Measurements from ENCODE around the gene TMEM131. TPM values are rescaled to one million over a fixed set of nuclear protein-coding genes. Genes with fewer than 3 reads are reported as not detected.

The TMEM131 gene
- total RNA-seq, 1 experiment from 2014 or later: 29.2 TPM

DNA sequence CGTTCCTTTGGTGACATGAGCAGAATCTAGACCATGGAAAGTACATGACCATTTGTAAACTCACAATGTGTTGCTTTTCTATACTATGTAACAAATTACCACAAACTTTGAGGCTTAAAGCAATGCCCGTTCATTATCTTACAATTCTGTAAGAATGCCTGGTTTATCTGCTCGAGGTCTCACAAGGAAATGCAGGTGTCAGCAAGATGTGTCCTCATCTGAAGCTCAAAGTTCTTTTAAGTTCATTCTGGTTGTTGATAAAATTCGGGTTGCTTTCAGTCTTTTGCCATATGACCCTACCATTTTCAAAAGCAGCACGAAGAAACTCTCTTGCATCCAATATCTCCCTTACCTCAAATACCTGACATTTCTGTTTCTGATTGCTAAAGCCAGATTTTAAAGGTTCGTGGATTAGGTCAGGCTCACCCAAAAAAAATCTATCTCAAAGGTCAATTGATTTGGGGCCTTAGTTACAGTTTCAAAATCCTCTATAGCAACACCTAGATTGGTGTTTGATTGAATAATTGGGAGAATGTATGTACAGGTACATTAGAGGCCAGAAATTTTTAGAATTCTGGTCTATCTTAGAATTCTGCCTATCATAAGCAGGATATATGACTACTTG is 125.9 kb downstream of the TMEM131 start:
- TF ChIP-seq, protein P1, sequence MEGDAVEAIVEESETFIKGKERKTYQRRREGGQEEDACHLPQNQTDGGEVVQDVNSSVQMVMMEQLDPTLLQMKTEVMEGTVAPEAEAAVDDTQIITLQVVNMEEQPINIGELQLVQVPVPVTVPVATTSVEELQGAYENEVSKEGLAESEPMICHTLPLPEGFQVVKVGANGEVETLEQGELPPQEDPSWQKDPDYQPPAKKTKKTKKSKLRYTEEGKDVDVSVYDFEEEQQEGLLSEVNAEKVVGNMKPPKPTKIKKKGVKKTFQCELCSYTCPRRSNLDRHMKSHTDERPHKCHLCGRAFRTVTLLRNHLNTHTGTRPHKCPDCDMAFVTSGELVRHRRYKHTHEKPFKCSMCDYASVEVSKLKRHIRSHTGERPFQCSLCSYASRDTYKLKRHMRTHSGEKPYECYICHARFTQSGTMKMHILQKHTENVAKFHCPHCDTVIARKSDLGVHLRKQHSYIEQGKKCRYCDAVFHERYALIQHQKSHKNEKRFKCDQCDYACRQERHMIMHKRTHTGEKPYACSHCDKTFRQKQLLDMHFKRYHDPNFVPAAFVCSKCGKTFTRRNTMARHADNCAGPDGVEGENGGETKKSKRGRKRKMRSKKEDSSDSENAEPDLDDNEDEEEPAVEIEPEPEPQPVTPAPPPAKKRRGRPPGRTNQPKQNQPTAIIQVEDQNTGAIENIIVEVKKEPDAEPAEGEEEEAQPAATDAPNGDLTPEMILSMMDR (IDR thresholded peaks at IDR 0.05; ENCODE audit: unreplicated experiment): no peak
- CTCF ChIA-PET: interaction anchor here (0.9 to 1.2 kb wide), 2 partner anchors 17 to 55 kb away, joined by 3 to 8 read pairs; no protein-coding TSS in a partner anchor
- Mint-ChIP-seq H3K27ac (ENCODE audit: unreplicated experiment) (peak overlapping the region; percentile 48), H3K9me3 (ENCODE audit: low read depth, unreplicated experiment) (peaks cover 3% of the 10 kb centered on the region), H3K27me3 (ENCODE audit: unreplicated experiment) (no peaks in the 10 kb centered on the region), H3K4me1 (ENCODE audit: low read depth, unreplicated experiment) (peaks cover 33% of the 10 kb centered on the region), H3K36me3 (ENCODE audit: insufficient read depth, unreplicated experiment) (peaks cover 4% of the 10 kb centered on the region), H3K4me3 (ENCODE audit: low read depth, unreplicated experiment) (no peak overlapping the region)
- intact Hi-C loops (cut with micrococcal nuclease; ENCODE audit: unreplicated experiment): no loop called here
- no peak for DNase-seq
- no TSS peak for BruUV-seq (replicated peaks)

DNA sequence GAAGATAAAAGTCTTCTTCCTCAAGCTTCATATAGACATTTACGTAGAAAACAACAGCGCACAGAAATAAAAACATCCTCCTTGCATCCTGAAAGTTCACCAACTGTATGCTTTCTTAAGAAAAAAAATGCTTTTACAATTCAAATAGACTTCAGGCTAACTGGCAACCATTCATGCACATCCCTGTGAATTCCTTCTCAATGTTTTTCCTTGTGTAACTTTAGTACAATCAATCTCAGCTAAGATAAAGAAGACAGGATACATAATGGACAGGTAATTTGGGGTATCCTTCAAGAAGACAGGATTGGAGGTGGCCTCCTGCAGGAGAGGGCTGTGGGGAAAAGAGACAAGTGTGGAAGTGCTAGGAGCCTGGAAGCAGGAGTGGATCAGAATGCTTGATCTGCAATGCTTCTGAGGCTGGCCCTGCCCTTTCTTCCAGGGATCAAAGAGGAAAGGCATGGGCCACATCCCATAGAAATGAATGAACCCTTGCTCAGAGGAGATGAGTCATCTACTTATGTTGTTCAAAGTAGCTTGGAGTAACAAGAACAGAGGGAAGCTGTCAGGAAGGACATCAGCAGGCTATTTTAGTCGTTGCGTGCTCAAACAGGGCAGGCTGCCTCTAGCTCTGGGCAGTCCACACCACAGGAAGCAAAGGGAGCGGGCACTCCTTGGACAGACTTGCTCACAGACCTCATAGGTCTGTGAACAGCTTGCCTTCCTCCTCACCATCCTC is 126.6 kb downstream of the TMEM131 start:
- TF ChIP-seq, protein P1 (IDR thresholded peaks at IDR 0.05; ENCODE audit: unreplicated experiment): no peak
- Mint-ChIP-seq H3K9me3 (ENCODE audit: low read depth, unreplicated experiment) (peaks cover 3% of the 10 kb centered on the region), H3K36me3 (ENCODE audit: insufficient read depth, unreplicated experiment) (peaks cover 4% of the 10 kb centered on the region), H3K4me1 (ENCODE audit: low read depth, unreplicated experiment) (peaks cover 33% of the 10 kb centered on the region), H3K27me3 (ENCODE audit: unreplicated experiment) (no peaks in the 10 kb centered on the region), H3K27ac (ENCODE audit: unreplicated experiment) (peak overlapping the region; percentile 48), H3K4me3 (ENCODE audit: low read depth, unreplicated experiment) (no peak overlapping the region)
- CTCF ChIA-PET: interaction anchor here (0.9 kb wide), 1 partner anchor 16 kb away, joined by 8 read pairs; no protein-coding TSS in a partner anchor
- DNase-seq: peak; percentile 36
- BruUV-seq (replicated peaks): no TSS peak
- intact Hi-C loops (cut with micrococcal nuclease; ENCODE audit: unreplicated experiment): no loop called here

DNA sequence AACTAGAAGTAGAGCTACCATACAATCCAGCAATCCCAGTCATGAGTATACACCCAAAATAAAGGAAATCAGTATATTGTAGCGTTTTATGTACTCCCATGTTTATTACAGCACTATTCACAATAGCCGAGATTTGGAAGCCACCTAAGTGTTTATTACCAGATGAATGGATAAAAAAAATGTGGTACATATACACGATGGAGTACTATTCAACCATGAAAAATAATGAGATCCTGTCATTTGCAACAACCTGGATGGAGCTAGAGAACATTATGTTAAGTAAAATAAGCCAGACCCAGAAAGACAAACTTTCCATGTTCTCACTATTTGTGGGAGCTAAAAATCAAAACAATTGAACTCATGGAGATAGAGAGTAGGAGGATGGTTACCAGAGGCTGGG is 131.9 kb downstream of the TMEM131 start:
- intact Hi-C loops (cut with micrococcal nuclease; ENCODE audit: unreplicated experiment): no loop called here
- peaks cover 3% of the 10 kb centered on the region for H3K9me3 Mint-ChIP-seq (ENCODE audit: low read depth, unreplicated experiment)
- CTCF ChIA-PET: interaction anchor here (0.6 kb wide), 1 partner anchor 651 kb away, joined by 3 read pairs; no protein-coding TSS in a partner anchor
- peaks cover 3% of the 10 kb centered on the region for H3K4me1 Mint-ChIP-seq (ENCODE audit: low read depth, unreplicated experiment)
- no peak for DNase-seq
- H3K36me3 Mint-ChIP-seq (ENCODE audit: insufficient read depth, unreplicated experiment): no peaks in the 10 kb centered on the region
- TF ChIP-seq, protein P1 (IDR thresholded peaks at IDR 0.05; ENCODE audit: unreplicated experiment): no peak
- H3K27ac Mint-ChIP-seq (ENCODE audit: unreplicated experiment): no peak overlapping the region
- no peaks in the 10 kb centered on the region for H3K27me3 Mint-ChIP-seq (ENCODE audit: unreplicated experiment)
- BruUV-seq (replicated peaks): no TSS peak
- no peak overlapping the region for H3K4me3 Mint-ChIP-seq (ENCODE audit: low read depth, unreplicated experiment)

DNA sequence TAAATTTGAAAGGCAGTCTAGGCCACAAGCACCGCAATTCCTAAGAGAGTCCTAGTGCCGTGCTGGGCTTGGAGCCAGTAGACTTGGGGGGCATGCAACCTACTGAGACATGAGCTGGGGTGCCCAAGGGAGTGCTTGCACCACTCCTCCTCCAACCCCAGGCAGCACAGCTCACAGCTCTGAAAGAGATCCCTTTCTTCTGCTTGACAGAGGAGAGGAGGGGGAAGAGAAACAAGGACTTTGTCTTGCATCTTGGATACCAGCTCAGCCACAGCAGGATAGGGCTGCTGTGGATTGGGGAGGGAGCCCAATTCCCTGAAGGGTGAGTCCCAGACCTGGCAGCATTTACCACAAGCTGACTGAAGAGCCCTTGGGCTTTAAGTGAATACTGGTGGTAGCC is 134.6 kb downstream of the TMEM131 start:
- DNase-seq: no peak
- no peak overlapping the region for H3K27ac Mint-ChIP-seq (ENCODE audit: unreplicated experiment)
- TF ChIP-seq, protein P1 (IDR thresholded peaks at IDR 0.05; ENCODE audit: unreplicated experiment): no peak
- H3K4me3 Mint-ChIP-seq (ENCODE audit: low read depth, unreplicated experiment): no peak overlapping the region
- H3K4me1 Mint-ChIP-seq (ENCODE audit: low read depth, unreplicated experiment): no peaks in the 10 kb centered on the region
- no TSS peak for BruUV-seq (replicated peaks)
- no peaks in the 10 kb centered on the region for H3K36me3 Mint-ChIP-seq (ENCODE audit: insufficient read depth, unreplicated experiment)
- H3K9me3 Mint-ChIP-seq (ENCODE audit: low read depth, unreplicated experiment): no peaks in the 10 kb centered on the region
- no peaks in the 10 kb centered on the region for H3K27me3 Mint-ChIP-seq (ENCODE audit: unreplicated experiment)
- intact Hi-C loops (cut with micrococcal nuclease; ENCODE audit: unreplicated experiment): no loop called here
- CTCF ChIA-PET: no interaction called here
